HL-60/S4 treated with phorbol 12-myristate 13-acetate at 8.2 ng/mL for 4 days and 3 days (cell line): ENCODE data around the gene CORIN.

Source experiments
- in situ Hi-C: fragments of 300-500 bp; cut with MboI; formaldehyde crosslinking; loops from 2 replicates; pipeline ENCODE4 v1.15.0; 2022; ENCODE audit warnings: low sequenced_read_pairs

CORIN gene

DNA sequence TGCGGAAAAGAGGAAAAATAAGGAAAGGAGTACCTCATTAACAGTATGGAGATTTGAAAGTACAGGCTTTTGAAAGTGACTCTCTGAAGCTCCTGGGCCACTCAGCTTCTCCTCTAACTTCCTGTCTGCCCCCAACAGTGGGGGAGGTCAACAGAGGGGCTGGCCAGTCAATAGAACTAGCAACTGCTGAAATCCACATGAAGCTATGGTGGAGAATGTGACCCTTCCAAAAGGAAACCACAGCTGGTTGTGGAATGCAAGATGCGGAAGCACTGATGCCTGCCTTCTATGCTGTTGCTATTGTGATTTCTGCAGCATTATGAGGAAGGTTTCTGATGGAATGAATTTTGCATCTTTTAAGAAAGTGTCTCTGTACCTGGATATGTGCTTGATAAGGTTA is 2.4 kb downstream of the CORIN start:
- in situ Hi-C loops: loop anchor here (25.0 kb wide), 1 partner anchor 123 kb away; no protein-coding TSS in a partner anchor

- in situ Hi-C loops: loop anchor here (25.0 kb wide), 1 partner anchor 119 kb away; no protein-coding TSS in a partner anchor
These were observed 6.7 kb downstream of the CORIN start for GRCh38 chr4:47831026-47831679.

GRCh38 chr4:47830265-47831025 is 7.4 kb downstream of the CORIN start:
- in situ Hi-C loops: loop anchor here (25.0 kb wide), 1 partner anchor 118 kb away; no protein-coding TSS in a partner anchor

- in situ Hi-C loops: loop anchor here (25.0 kb wide), 1 partner anchor 117 kb away; no protein-coding TSS in a partner anchor
These were observed 8.4 kb downstream of the CORIN start for GRCh38 chr4:47829438-47829837.

GRCh38 chr4:47827343-47828047 is 10.4 kb downstream of the CORIN start:
- in situ Hi-C loops: loop anchor here (25.0 kb wide), 1 partner anchor 115 kb away; no protein-coding TSS in a partner anchor

GRCh38 chr4:47824840-47825239 is 13.0 kb downstream of the CORIN start:
- in situ Hi-C loops: loop anchor here (25.0 kb wide), 1 partner anchor 113 kb away; no protein-coding TSS in a partner anchor

GRCh38 chr4:47819178-47819577 is 18.7 kb downstream of the CORIN start:
- in situ Hi-C loops: no loop called here

- in situ Hi-C loops: no loop called here
These were observed 20.6 kb downstream of the CORIN start for GRCh38 chr4:47817275-47817674.

DNA sequence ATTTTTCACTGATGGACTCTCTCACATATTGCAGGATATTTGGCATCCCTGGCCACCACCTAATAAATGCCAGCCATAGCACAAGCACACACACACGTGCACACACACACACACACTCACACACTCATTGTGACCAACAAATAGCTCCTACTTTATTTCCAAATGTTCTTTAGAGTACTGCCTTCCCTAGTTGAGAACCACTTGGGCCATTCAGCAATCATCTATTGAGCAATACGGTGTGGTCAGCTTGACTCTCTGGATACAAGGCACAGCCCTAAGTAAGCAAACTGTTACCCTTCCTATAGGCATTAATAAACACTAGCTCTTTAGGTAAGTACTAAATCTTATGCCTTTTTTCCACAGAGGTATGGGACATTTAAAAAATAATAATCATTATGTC is 21.1 kb downstream of the CORIN start:
- in situ Hi-C loops: no loop called here

- in situ Hi-C loops: no loop called here
These were observed 23.1 kb downstream of the CORIN start for GRCh38 chr4:47814618-47815295.

GRCh38 chr4:47809654-47810203 is 28.1 kb downstream of the CORIN start:
- in situ Hi-C loops: no loop called here

GRCh38 chr4:47804598-47804997 is 33.3 kb downstream of the CORIN start:
- in situ Hi-C loops: no loop called here

DNA sequence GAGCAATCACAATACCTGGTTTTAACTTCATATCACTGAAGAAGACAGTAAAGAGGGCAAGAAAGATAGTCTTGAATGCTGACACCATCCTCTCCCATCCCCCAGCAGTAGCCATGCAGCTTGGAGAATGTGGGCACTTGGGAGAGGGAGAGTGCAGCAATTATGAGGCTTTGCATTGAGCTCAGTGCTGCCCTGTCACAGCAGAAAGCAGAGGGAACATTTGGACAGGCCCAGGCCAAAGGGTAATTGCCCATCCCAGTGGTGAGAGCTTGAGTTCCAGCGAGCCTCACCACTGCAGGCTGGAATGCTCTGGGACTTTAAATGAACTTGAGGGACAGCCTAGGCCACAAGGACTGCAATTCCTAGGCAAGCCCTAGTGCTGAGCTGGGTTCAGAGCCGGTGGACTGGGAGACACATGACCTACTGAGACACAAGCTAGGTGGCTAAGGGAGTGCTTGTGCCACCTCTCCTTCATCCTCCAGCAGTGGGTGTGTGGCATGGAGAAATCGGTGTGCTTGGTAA is 36.3 kb downstream of the CORIN start:
- in situ Hi-C loops: no loop called here

- in situ Hi-C loops: no loop called here
These were observed 39.7 kb downstream of the CORIN start for GRCh38 chr4:47798165-47798564.

GRCh38 chr4:47791965-47792364 is 45.9 kb downstream of the CORIN start:
- in situ Hi-C loops: no loop called here

GRCh38 chr4:47790105-47790504 is 47.8 kb downstream of the CORIN start:
- in situ Hi-C loops: no loop called here

- in situ Hi-C loops: no loop called here
These were observed 49.7 kb downstream of the CORIN start for GRCh38 chr4:47788126-47788525.

DNA sequence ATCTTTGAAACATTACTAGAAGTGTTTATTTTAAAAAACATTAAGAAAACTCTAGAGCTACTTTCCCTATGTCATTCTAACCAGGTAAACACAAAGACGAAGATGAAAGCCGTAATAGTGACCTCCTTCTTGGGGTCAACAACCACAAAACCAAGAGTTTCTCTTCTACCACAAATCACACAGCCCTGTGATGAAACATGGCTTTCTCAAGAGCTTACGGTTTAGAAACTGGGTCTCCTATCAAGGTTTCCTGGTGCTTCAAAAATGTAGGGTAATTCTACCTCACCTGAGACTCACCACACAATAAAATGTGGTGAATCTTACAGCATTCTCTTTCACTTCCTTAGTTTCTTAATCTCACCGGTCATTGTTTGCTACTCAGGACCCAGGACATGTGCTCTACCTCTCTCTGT is 50.9 kb downstream of the CORIN start:
- in situ Hi-C loops: no loop called here

- in situ Hi-C loops: no loop called here
These were observed 52.7 kb downstream of the CORIN start for GRCh38 chr4:47785153-47785552.

- in situ Hi-C loops: no loop called here
These were observed 53.6 kb downstream of the CORIN start for GRCh38 chr4:47784222-47784621.
